ENCODE data around the gene TRIM47.

DNA sequence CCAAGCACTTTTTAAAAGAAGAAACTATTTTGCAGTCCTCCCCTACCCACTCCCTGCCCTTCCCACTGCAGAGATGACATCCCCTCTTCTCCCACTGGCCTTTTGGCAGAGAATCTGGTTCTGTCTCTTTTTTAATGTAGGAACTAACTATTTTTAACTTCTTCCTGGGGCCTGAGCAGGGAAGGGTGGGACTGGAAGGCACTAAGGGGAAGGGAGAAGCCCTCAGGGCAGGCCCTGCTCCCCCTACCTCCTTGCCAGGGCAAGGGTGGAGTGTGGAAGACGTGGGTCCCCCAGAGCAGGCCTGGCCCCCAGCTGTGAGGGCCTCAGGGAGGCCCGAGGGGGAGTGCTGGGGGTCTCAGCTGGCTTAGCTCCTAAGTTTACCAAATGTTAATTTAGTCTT is 53.7 kb downstream of the TRIM47 start:
- no peak for TF ChIP-seq CTCF (IDR thresholded peaks at IDR 0.05; ENCODE audit: low read depth, low read length)
- TF ChIP-seq POLR2A (IDR thresholded peaks at IDR 0.05; ENCODE audit: extremely low read depth, insufficient read length): no peak
- no peak for TF ChIP-seq MYC (IDR thresholded peaks at IDR 0.05; ENCODE audit: low read depth, low read length)
- TF ChIP-seq, protein P1, sequence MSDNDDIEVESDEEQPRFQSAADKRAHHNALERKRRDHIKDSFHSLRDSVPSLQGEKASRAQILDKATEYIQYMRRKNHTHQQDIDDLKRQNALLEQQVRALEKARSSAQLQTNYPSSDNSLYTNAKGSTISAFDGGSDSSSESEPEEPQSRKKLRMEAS (IDR thresholded peaks at IDR 0.05; ENCODE audit: low read depth, low read length): no peak

Measured in NB4 (cell line).